K562 (cell line): ENCODE data around the gene TTLL11. TPM values are rescaled to one million over a fixed set of nuclear protein-coding genes. Genes with fewer than 3 reads are reported as not detected.

Experiments
- CHD7 ChIP-seq: fragments of 200-600 bp; sonication (generic); IDR thresholded peaks from one replicate; pipeline ENCODE4 v1.6.1; 2012; ENCODE audit warnings: mild to moderate bottlenecking, low read depth, low read length, inconsistent platforms
- DEAF1 ChIP-seq: fragments of 450-650 bp; formaldehyde crosslinking; IDR thresholded peaks from 2 replicates; pipeline ENCODE4 v1.4.0; 2020; ENCODE audit warnings: mild to moderate bottlenecking, moderate library complexity
- RNF219 ChIP-seq: fragments of 250-450 bp; sonication (Bioruptor Pico); IDR thresholded peaks from 2 replicates; pipeline ENCODE4 v1.5.0; 2022; ENCODE audit warnings: mild to moderate bottlenecking
- polyA plus RNA-seq, 8 experiments: library from polyadenylated mRNA; depleted of rRNA in 4 of 8; stranded (reverse) in 5 of 8; unstranded in 3 of 8; fragments of >200 nt; fragmentation: Nextera tagmentation in 2 of 8; fragmentation: Illumina TruSeq in 1 of 8; extraction: Ambion mirVana in 2 of 8; extraction: Trizol in 1 of 8; gene quantifications; 2 replicates each; pipeline versions ENCODE4 v1.2.1 to v1.2.3, GENCODE V29; 2011 to 2014; ENCODE audit warnings: inconsistent platforms in 1 of 8, missing spikeins in 1 of 8
- total RNA-seq, 7 experiments: library from RNA; depleted of rRNA in 6 of 7; stranded (reverse); fragments of >200 nt in 6 of 7; fragmentation: Illumina TruSeq in 2 of 7; extraction: Trizol in 2 of 7; gene quantifications; 2 replicates each; pipeline versions ENCODE4 v1.2.1 to v1.2.3, GENCODE V29; 2011 to 2021; ENCODE audit warnings: low replicate concordance in 1 of 7

The TTLL11 gene
- total and polyA plus RNA-seq, 9 of the 15 experiments (the other 6 are each of a cell fraction or from before 2014, with no cell fraction given), result 0.83 to 4.4 (median 2.7) TPM

- no peak for TF ChIP-seq CHD7
- TF ChIP-seq DEAF1 (CRISPR knock-in tag), result no peak
- TF ChIP-seq RNF219 (CRISPR knock-in tag), result no peak
- TF ChIP-seq, all 486 proteins: peak for 0
These were observed 9.0 kb downstream of the TTLL11 start (continued) for GRCh38 chr9:122084026-122084675.
